Measurements from ENCODE around the gene PHLDB1.

- TF ChIP-seq POLR2AphosphoS5 (IDR thresholded peaks at IDR 0.05; ENCODE audit: borderline replicate concordance, low read depth, low read length) (no peak), EZH2 (IDR thresholded peaks at IDR 0.05) (no peak)
These were observed 26.4 kb upstream of the PHLDB1 start for GRCh38 chr11:118581057-118581456.
